Activated CD8-positive, alpha-beta memory T cell treated with anti-CD3 and anti-CD28 coated beads, Interleukin-2, amount 10 ng/mL, durations not matched to agents 7 days and 5 days (primary cell): ENCODE measurements around the gene ZNF335. TPM values are rescaled to one million over a fixed set of nuclear protein-coding genes. Genes with fewer than 3 reads are reported as not detected.

Experiments
- ATAC-seq: fragments of 150-1000 bp; cut with Tn5 transposase; one replicate; pipeline ENCODE4 v1.10.0; 2021; ENCODE audit warnings: moderate library complexity
- CTCF ChIA-PET: fragments of 350-600 bp; sonication (Branson Sonifier 250); formaldehyde crosslinking; loops from one replicate; lab custom pipeline; 2021; ENCODE audit warnings: antibody characterized with exemption; lab: Charles Lee
- DNase-seq: peaks from one replicate; pipeline ENCODE4 v3.0.0-alpha.2; 2020
- H3K27ac Mint-ChIP-seq: one replicate; pipeline ENCODE4 v1.8.0; 2021; ENCODE audit warnings: mild to moderate bottlenecking, mixed read lengths
- H3K27me3 Mint-ChIP-seq: one replicate; pipeline ENCODE4 v1.8.0; 2021; ENCODE audit warnings: mixed read lengths
- H3K36me3 Mint-ChIP-seq: one replicate; pipeline ENCODE4 v1.8.0; 2021; ENCODE audit warnings: mild to moderate bottlenecking, mixed read lengths
- H3K4me1 Mint-ChIP-seq: one replicate; pipeline ENCODE4 v1.8.0; 2021; ENCODE audit warnings: mixed read lengths
- H3K4me3 Mint-ChIP-seq: one replicate; pipeline ENCODE4 v1.8.0; 2021; ENCODE audit warnings: mild to moderate bottlenecking, moderate library complexity, mixed read lengths
- H3K9me3 Mint-ChIP-seq: one replicate; pipeline ENCODE4 v1.8.0; 2022; ENCODE audit warnings: low read depth, mixed read lengths
- total RNA-seq, 2 experiments: library from RNA; stranded (reverse); gene quantifications; one replicate each; pipeline ENCODE4 v1.2.3, GENCODE V29; 2021

ZNF335 gene
- total RNA-seq, 2 experiments from 2014 or later: 39.4 to 40.6 TPM

DNA sequence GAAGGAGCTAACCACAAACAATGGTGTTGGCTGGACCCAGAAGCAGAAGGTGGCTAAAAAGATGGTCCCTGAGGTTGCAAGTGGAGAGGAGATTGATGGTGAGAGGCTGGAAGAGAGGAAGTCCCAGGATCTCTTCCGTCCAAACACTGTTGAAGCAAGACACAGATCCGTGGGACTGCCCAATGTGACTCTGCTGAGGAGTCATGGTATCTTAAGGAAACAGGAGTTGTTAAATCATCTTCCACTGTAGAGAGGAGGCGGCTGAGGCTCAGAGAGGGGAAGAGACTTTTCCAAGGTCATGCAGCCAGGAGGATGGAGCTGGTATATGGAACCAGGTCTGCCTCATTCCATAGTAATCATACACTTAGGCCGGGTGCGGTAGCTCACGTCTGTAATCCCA is 4.1 kb upstream of the ZNF335 start:
- DNase-seq (no peak), ATAC-seq (no peak)
- CTCF ChIA-PET: interaction anchor here (2.4 to 13.4 kb wide), 2 partner anchors 11 to 38 kb away, joined by 10 to 117 read pairs; no protein-coding TSS in a partner anchor
- Mint-ChIP-seq H3K27me3 (peaks cover 15% of the 10 kb centered on the region), H3K36me3 (no peaks in the 10 kb centered on the region), H3K4me1 (peaks cover 5% of the 10 kb centered on the region), H3K4me3 (no peak overlapping the region), H3K9me3 (no peaks in the 10 kb centered on the region), H3K27ac (no peak overlapping the region)

DNA sequence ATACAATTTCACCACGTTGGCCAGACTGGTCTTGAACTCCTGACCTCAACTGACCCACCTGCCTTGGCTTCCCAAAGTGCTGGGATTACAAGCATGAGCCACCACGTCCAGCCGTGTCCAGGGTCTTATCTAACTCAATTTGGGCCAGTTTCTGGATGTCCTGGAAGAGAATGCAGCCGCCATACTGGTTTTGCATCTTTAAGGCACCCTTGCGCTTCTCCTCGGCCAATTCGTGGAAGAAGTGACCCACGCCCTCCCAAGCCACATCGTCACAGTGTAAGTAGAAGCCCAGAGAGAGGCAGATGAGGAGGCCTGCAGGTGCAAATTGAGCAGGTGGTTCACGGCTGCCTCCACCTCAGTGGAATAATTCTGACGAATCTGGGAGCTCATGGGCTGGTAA is 3.7 kb upstream of the ZNF335 start:
- Mint-ChIP-seq H3K27me3 (peaks cover 15% of the 10 kb centered on the region), H3K9me3 (no peaks in the 10 kb centered on the region), H3K4me3 (no peak overlapping the region), H3K27ac (no peak overlapping the region), H3K4me1 (peaks cover 7% of the 10 kb centered on the region), H3K36me3 (no peaks in the 10 kb centered on the region)
- DNase-seq (no peak), ATAC-seq (no peak)
- CTCF ChIA-PET: interaction anchor here (1.8 to 13.4 kb wide), 3 partner anchors 12 to 38 kb away, joined by 6 to 117 read pairs (median 10); no protein-coding TSS in a partner anchor

DNA sequence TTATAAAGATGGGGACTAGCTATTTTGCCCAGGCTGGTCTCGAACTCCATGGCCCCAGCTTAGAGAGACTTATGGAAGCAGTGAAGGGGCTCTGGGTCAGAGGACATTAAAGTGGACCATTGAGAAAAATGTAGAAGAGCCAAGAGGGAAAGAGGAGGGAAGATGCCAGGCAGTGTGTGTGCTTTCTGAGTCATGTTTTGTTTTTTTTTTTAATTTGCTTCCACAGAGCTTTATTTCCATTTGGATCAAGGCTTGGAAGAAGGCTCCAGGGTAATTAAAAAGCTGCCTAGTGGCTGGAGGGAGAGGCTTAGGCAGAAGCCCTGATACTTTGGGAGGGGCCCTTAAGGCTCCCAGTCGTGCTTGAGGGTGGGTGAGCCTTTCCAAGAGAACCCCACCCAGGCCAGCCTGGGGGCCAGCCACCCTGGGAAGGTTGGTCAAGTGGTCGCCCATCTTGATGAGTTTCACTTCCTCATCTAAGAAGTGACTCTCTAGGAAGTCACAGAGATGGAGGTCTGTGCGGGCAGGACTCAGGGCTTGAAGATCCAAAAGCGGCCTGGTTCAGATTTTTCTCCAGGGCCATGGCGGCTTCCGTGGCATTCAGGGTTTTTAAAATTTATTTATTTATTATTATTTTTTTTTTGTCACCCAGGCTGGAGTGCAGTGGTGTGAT is 3.0 kb upstream of the ZNF335 start:
- DNase-seq: no peak
- CTCF ChIA-PET: interaction anchor here (0.8 to 13.4 kb wide), 4 partner anchors 12 to 38 kb away, joined by 3 to 117 read pairs (median 34); no protein-coding TSS in a partner anchor
- no peaks in the 10 kb centered on the region for H3K9me3 Mint-ChIP-seq
- peaks cover 12% of the 10 kb centered on the region for H3K4me1 Mint-ChIP-seq
- no peak overlapping the region for H3K4me3 Mint-ChIP-seq
- H3K27ac Mint-ChIP-seq: no peak overlapping the region
- H3K36me3 Mint-ChIP-seq: peaks cover 1% of the 10 kb centered on the region
- H3K27me3 Mint-ChIP-seq: peaks cover 15% of the 10 kb centered on the region
- ATAC-seq: no peak

DNA sequence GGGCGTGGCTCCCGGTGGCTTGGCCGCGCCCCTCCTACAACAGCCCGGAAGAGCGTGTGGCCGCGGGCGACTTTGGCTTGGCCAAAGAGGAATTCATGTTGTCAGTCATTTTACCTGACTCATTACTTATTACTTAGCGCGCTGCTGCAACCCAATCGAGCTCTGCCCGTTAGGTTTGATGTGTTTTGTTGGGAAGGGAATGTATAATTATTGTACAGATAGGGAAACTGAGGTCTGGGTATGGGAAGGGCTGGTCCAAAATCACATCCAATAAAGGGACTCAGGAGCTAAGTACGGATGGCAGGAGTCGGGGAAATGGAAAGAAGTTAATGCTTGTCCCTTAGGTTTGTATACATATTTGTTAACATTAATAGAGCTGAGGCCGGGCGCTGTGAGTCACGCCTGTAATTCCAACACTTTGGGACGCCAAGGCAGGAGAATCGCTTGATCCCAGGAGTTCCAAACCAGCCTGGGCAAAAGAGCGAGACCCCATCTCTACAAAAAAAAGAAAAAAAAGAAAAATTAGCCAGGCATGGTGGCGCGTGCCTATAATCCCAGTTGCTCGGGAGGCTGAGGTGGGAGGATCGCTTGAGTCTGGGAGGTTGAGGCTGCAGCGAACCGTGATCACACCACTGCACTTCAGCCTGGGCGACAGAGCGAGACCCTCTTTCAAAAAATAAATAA is 639 bp upstream of the ZNF335 start:
- Mint-ChIP-seq H3K27me3 (peaks cover 2% of the 10 kb centered on the region), H3K4me1 (peaks cover 22% of the 10 kb centered on the region), H3K9me3 (no peaks in the 10 kb centered on the region), H3K27ac (peak overlapping the region; percentile 99), H3K4me3 (peak overlapping the region; percentile 82), H3K36me3 (peaks cover 4% of the 10 kb centered on the region)
- DNase-seq (no peak), ATAC-seq (no peak)
- CTCF ChIA-PET: interaction anchor here (0.6 to 13.4 kb wide), 9 partner anchors 8 to 82 kb away, joined by 3 to 117 read pairs (median 6); partner anchors contain the start of gene PCIF1

DNA sequence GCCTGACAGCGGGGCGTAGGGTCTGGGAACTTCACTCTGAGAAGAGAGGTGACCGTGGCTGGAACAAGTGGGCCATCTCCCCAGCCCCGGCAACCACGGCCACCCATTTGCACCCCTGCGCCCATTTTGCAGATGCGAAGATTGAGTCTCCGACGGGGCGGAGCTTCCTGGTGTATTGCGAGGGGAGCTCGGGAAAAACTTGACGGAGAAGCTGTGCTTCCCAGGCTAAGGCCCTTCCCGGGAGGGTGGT is 653 bp downstream of the ZNF335 start:
- CTCF ChIA-PET: interaction anchor here (0.6 to 13.4 kb wide), 26 partner anchors 11 to 435 kb away, joined by 3 to 117 read pairs (median 6); partner anchors contain the start of genes ACOT8, CTSA, DNTTIP1 and ELMO2
- Mint-ChIP-seq H3K4me3 (peak overlapping the region; percentile 82), H3K36me3 (peaks cover 11% of the 10 kb centered on the region), H3K9me3 (no peaks in the 10 kb centered on the region), H3K4me1 (peaks cover 22% of the 10 kb centered on the region), H3K27ac (peak overlapping the region; percentile 99), H3K27me3 (no peaks in the 10 kb centered on the region)
- ATAC-seq (peak; percentile 7), DNase-seq (no peak)

DNA sequence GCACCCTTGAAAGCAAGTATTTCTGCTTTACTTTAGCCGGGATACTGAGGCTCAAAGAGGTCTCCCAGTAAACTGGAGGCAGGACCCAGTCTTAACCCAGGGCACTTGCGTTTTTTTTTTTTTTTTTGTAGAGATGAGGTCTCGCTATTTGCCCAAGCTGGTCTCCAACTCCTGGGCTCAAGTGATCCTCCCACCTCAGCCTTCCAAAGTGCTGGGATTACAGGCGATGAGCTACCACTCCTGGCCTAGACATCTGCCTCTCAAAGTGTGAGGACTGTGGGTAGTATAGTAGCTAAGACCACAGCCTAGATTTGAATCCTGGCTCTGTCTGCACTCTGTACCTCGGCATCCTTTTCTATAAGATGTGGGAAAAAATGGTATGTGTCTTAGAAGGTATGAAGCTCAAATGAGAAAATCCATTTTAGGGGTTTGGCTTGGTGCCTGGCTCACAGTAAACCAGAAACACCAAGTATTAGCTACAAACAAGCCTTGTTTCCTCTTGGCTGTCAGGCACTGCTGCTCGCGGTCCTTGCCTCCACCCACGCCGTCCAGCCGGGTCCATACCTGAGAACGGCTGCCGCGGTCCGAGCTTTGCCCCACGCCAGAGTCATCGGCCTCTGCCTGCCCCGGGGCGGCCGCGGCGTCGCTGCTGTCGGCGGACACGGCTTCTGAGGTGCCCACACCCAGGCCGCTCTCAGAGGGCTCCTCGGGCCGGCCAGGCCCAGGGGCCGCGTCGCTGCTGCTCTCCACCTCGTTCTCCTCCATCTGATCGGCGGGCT is 1.2 kb downstream of the ZNF335 start:
- H3K4me3 Mint-ChIP-seq: peak overlapping the region; percentile 82
- peaks cover 22% of the 10 kb centered on the region for H3K4me1 Mint-ChIP-seq
- H3K27ac Mint-ChIP-seq: peak overlapping the region; percentile 99
- CTCF ChIA-PET: interaction anchor here (0.8 to 13.4 kb wide), 38 partner anchors 9 to 658 kb away, joined by 3 to 117 read pairs (median 6); partner anchors contain the start of genes ACOT8, CTSA, DNTTIP1 and ELMO2
- peak; percentile 56 for DNase-seq
- H3K9me3 Mint-ChIP-seq: no peaks in the 10 kb centered on the region
- ATAC-seq: peak; percentile 3
- H3K27me3 Mint-ChIP-seq: no peaks in the 10 kb centered on the region
- H3K36me3 Mint-ChIP-seq: peaks cover 12% of the 10 kb centered on the region

DNA sequence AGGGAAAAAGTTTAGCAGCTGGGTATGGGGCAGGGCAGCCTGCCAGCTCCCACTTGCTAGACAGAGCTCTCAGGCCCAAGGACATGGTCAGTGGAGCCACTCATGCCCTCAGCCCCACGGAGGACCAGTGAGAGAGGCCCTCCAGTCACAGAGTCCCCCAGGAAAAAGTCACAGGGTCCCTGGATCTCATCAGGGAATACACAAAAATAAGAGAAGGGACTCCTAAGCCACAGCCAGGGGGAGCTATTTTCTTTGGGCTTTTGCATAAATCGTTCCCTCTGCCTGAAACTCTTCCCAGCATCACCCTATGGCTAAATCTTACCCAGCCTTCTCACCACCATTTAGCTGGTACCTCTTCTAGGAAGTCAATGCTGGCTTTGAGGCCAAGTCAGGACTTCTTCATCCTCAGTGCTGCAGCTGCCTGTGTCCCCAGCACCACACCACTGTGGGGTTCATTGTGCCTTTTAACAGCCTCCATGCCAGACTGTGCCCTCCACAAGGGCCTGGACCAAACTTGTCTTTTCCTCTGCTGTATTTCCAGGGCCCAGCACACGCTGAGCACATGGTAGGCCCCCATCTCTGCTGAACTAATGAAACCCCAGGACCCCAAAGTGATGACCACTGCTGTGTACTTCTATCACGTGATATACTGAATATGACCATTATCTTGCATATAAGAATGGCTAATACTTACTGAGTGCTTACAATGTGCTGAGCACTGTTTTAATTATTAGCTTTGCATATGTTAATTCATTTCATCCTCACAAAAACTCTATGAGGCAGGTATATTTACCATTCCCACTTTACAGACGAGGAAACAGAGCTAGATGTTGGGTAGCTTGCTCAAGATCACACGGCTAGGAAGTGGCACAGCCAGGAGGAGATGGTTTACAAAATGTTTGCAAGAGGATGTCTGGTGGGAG is 2.0 kb downstream of the ZNF335 start:
- H3K4me1 Mint-ChIP-seq: peaks cover 25% of the 10 kb centered on the region
- CTCF ChIA-PET: interaction anchor here (0.7 to 13.4 kb wide), 49 partner anchors 10 to 658 kb away, joined by 3 to 117 read pairs (median 5); partner anchors contain the start of genes ACOT8, CTSA, DNTTIP1 and ELMO2
- no peaks in the 10 kb centered on the region for H3K9me3 Mint-ChIP-seq
- peaks cover 19% of the 10 kb centered on the region for H3K36me3 Mint-ChIP-seq
- H3K27ac Mint-ChIP-seq: peak overlapping the region; percentile 99
- ATAC-seq (no peak), DNase-seq (no peak)
- peak overlapping the region; percentile 82 for H3K4me3 Mint-ChIP-seq
- H3K27me3 Mint-ChIP-seq: no peaks in the 10 kb centered on the region

DNA sequence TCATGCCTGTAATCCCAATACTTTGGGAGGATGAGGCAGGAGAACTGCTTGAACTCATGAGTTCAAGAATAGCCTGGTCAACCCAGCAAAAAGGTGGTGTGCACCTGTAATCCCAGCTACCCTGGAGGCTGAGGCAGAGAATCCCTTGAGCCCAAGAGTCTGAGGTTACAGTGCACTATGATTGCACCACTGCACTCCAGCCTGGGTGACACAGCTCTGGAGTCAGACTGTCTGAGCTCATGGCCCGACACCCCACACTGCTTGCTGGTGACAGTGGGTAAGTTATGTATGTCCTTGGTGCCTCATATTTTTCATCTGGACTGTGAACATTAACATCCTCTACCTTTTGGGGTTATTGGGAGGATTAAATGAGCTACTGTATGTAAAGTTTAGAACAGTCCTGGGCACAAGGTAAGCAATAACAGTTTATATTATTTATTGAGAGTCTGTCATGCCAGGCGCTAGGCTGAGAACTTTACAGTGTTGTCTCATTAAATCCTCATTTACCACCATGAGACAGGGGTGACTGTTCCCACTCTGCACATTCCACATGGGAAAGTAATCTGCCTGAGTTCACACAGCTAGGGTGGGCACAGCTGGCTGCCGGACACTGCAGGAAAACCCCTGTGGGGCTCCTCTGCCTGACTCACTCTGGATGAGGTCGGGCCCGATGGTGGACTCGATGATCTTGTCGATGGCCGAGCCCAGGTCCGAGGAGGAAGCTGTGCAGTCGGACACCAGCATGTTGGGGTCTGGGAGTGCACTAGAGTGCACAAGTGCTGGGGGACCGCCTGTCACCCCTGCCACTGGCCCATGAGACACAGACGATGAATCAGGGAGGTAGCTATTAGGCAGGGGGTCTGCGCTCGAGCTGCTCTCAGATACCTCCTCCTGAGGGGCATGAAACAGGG is 2.9 kb downstream of the ZNF335 start:
- Mint-ChIP-seq H3K4me3 (no peak overlapping the region), H3K27me3 (no peaks in the 10 kb centered on the region), H3K36me3 (peaks cover 22% of the 10 kb centered on the region), H3K4me1 (peaks cover 25% of the 10 kb centered on the region), H3K27ac (peak overlapping the region; percentile 7), H3K9me3 (no peaks in the 10 kb centered on the region)
- no peak for DNase-seq
- CTCF ChIA-PET: interaction anchor here (0.7 to 13.4 kb wide), 35 partner anchors 9 to 657 kb away, joined by 3 to 117 read pairs (median 7); partner anchors contain the start of genes ACOT8, CTSA, DNTTIP1 and MMP9
- ATAC-seq: no peak

DNA sequence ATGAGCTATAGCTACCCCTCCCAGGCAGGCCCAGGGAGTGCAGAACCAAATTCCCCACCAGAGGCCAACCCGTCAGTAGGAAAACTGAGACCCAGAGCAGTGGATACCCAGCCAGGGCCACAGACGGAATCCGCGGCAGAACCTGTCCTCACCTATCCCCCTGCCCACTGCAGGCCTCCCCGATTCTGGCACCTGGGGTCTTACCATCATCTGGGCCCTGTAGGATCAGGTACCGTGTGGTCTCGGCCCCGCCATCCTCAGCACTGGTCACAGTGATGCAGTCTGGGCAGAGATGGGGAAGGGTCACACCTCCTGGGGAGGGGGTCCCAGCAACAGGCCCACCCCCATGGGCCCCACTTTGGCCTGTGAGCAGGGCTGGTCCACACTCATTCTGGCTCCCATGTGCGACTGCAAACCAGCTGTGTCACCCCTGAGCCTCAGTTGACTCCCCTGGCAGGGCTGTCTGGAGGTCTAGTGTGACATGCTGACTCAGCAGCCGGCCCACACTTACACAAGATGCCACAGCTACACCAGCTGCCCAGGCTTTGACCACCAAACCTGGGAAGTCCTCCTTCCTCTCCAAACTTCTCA is 3.8 kb downstream of the ZNF335 start:
- H3K4me3 Mint-ChIP-seq: no peak overlapping the region
- ATAC-seq (no peak), DNase-seq (no peak)
- no peaks in the 10 kb centered on the region for H3K9me3 Mint-ChIP-seq
- peaks cover 27% of the 10 kb centered on the region for H3K4me1 Mint-ChIP-seq
- CTCF ChIA-PET: interaction anchor here (0.9 to 13.4 kb wide), 9 partner anchors 15 to 169 kb away, joined by 3 to 117 read pairs (median 19); partner anchors contain the start of gene PCIF1
- peaks cover 30% of the 10 kb centered on the region for H3K36me3 Mint-ChIP-seq
- peak overlapping the region; percentile 7 for H3K27ac Mint-ChIP-seq
- H3K27me3 Mint-ChIP-seq: no peaks in the 10 kb centered on the region

DNA sequence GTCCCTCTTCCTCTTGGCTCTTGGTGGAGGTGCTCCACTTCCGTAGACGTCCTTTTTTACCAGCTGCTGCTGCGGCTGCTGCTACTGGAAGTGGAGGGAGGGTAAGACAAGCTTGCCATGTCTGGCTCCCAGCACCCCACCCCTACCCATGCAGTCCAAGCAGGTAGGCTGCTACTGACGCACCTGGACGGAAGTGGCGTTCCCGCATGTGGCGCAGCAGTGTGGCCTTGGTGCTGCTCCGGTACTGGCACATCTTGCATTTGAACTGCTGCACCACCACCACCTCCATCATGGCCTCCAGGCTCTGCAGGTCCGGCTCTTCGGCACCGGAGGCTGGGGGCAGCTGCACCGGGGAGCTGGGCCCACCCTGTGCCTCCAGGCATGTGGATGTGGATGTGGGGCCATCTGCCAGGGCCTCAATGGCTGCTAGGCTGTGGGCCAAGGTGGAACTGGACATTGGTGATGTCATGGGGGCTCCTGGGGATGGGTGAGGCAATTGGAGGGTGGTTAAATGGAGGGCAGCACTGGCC is 4.4 kb downstream of the ZNF335 start:
- Mint-ChIP-seq H3K36me3 (peaks cover 34% of the 10 kb centered on the region), H3K27ac (no peak overlapping the region), H3K4me3 (no peak overlapping the region)

More for the DNA sequence above, 4.4 kb downstream of the ZNF335 start:
- CTCF ChIA-PET: interaction anchor here (1.3 to 13.4 kb wide), 5 partner anchors 20 to 168 kb away, joined by 3 to 117 read pairs (median 12); partner anchors contain the start of gene PCIF1
- H3K9me3 Mint-ChIP-seq: no peaks in the 10 kb centered on the region
- ATAC-seq (no peak), DNase-seq (no peak)
- H3K27me3 Mint-ChIP-seq: no peaks in the 10 kb centered on the region
- peaks cover 27% of the 10 kb centered on the region for H3K4me1 Mint-ChIP-seq
